GM21515 (cell line): ENCODE data around the gene SORBS2.

Experiments used
- ATAC-seq: cut with Tn5 transposase; IDR thresholded peaks from one replicate; pipeline ENCODE4 v1.9.1; 2021; ENCODE audit not compliant: unreplicated experiment

The SORBS2 gene

GRCh38 chr4:185536411-185536709, 275.6 kb downstream of the SORBS2 start:
- no peak for ATAC-seq

- no peak for ATAC-seq
Measured at GRCh38 chr4:185535612-185536410, 276.2 kb downstream of the SORBS2 start.
